Mesodermal cell (in vitro differentiated cells): ENCODE measurements around the gene SLC25A30. TPM values are rescaled to one million over a fixed set of nuclear protein-coding genes. Genes with fewer than 3 reads are reported as not detected.

Experiments used
- H3K27ac ChIP-seq: 2 replicates; pipeline ENCODE4 v1.7.0; 2013; ENCODE audit warnings: mild to moderate bottlenecking, low read depth, low read length, moderate library complexity; ENCODE audit not compliant: severe bottlenecking
- H3K36me3 ChIP-seq: 2 replicates; pipeline ENCODE4 v1.7.1; 2013; ENCODE audit warnings: mild to moderate bottlenecking, low read length, moderate library complexity; ENCODE audit not compliant: control insufficient read depth, insufficient read depth
- H3K4me1 ChIP-seq: one replicate; pipeline ENCODE4 v1.7.1; 2013; ENCODE audit warnings: mild to moderate bottlenecking, low read length; ENCODE audit not compliant: insufficient read depth, control insufficient read depth, poor library complexity, severe bottlenecking
- H3K4me3 ChIP-seq: 2 replicates; pipeline ENCODE4 v1.7.0; 2013; ENCODE audit warnings: low read length, control low read depth, mild to moderate bottlenecking; ENCODE audit not compliant: insufficient read depth, poor library complexity, severe bottlenecking; ENCODE audit errors: extremely low read depth
- H3K9me3 ChIP-seq: 2 replicates; pipeline ENCODE4 v1.7.1; 2013; ENCODE audit warnings: mild to moderate bottlenecking, low read length, moderate library complexity; ENCODE audit not compliant: control insufficient read depth
- WGBS, 2 experiments: methylation state at CpG; one replicate each; pipeline ENCODE4 v1.1.5; 2013; ENCODE audit warnings: missing lambda C conversion rate in 2 of 2; ENCODE audit not compliant: insufficient coverage in 2 of 2; 5-methylcytosine and 5-hydroxymethylcytosine counted together
- polyA plus RNA-seq, 2 experiments: library from polyadenylated mRNA; stranded (reverse); fragments of 50-300 nt; gene quantifications; one replicate each; pipeline ENCODE4 v1.2.3, GENCODE V29; 2013

Gene SLC25A30
- polyA plus RNA-seq (2013, experiment 1 of 2) = 9.3 TPM
- polyA plus RNA-seq (2013, experiment 2 of 2) = 13.0 TPM

DNA sequence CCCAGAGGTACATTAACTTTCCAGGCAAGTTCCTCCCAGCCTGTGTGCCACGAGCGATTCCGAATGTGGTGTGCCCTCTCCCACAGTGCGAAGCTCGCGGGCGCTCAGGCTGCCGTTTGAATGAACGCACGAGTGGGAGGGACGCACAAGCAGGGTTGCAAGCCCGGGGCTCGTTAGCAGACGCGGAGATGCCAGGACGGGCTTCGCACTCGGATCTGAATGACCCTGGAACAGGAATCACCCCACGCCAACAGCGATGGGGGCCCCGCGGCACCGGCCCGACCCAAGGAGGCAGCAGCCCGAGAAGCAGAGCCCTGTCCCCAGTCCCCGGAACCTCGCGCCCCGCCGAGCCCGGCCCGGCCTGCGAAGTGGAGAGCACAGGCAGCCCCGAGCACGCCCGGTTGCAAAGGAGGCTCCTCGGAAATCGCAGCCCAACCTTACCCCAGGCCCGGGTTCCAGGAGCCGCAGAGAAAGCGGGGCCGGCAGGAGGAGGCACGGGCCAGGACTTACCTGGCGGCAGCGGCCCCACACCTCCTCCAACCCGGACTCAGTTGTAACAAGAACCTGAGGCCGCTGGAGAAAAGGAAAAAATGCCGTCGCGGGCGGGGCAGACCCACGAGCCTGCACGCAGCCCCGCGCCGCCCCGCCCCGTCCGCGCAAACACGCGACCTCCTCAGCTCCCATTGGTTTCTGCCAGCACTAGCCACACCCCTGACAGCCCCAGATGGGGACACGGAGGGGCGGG, at the start of gene SLC25A30:
TSS of gene SLC25A30 (minus strand) at position 584 of the 745 bp plus-strand sequence. CDS start 6,948 bp downstream, outside the sequence.
- Histone ChIP-seq H3K36me3 (no peaks in the 10 kb centered on the region), H3K4me3 (peak within 1 kb of the TSS; percentile 66), H3K4me1 (peaks cover under 1% of the 10 kb centered on the region), H3K27ac (peak within 1 kb of the TSS; percentile 53), H3K9me3 (no peaks in the 10 kb centered on the region)
- whole genome bisulfite sequencing, 2 experiments = 0% methylated on average over 53 of the region's 64 CpGs

GRCh38 chr13:45466359-45466758, 48.2 kb upstream of the SLC25A30 start:
- 88% methylated on average over 1 of the region's 4 CpGs; no CpG with 5 or more reads in 1 of the 2 experiments for WGBS, 2 experiments
- peak overlapping the region; percentile 79 for H3K4me3 ChIP-seq
- no peak overlapping the region for H3K27ac ChIP-seq
- no peaks in the 10 kb centered on the region for H3K9me3 ChIP-seq
- H3K4me1 ChIP-seq = peaks cover 3% of the 10 kb centered on the region
- peaks cover 23% of the 10 kb centered on the region for H3K36me3 ChIP-seq

DNA sequence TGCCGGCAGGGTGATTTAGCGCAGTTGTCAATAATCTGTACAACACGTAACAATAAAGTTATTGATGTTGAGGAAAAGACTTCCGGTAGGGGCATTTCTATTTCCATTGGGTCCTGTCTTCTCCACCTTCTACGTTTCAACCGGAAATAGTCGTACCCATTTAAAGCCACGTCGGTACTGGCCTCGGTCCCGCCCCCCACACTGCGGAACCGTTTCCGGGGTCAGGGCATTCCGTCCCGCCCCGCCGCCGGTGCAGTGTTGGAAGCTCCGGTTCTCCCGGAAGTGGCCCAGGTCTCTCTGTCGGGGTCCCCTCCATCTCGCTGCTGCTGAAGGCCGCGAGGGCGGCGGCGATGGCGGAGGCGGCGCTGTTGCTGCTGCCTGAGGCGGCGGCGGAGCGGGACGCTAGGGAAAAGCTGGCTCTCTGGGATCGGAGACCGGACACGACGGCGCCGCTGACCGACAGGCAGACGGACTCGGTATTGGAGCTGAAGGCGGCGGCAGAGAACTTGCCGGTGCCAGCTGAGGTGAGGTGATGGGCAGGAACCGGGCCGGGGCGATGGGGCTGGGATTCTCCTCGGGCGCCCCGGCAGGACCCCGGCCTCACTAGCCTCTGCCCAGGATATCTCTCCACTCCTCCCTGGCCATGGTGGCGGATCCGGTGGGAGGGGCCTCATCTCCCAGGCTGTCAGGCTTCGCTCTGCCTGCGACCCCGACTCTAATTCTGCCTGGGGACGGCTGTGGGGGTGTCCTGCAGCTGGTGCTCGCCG, 46.7 kb upstream of the SLC25A30 start, which contains the start of gene COG3:
TSS of gene COG3 (plus strand) at position 253 of the 767 bp plus-strand sequence. CDS start at position 351, 98 bp downstream.
- peak within 1 kb of the TSS; percentile 95 for H3K27ac ChIP-seq
- WGBS, 2 experiments = 0 to 1% methylated on average over 40 to 58 of the region's 63 CpGs
- H3K4me1 ChIP-seq = peaks cover 3% of the 10 kb centered on the region
- H3K36me3 ChIP-seq = peaks cover 11% of the 10 kb centered on the region
- H3K4me3 ChIP-seq = peak within 1 kb of the TSS; percentile 79
- H3K9me3 ChIP-seq = no peaks in the 10 kb centered on the region

GRCh38 chr13:45464141-45464686, 46.0 kb upstream of the SLC25A30 start:
- WGBS, 2 experiments = 93 to 96% methylated on average over 6 to 8 of the region's 9 CpGs
- peak overlapping the region; percentile 95 for H3K27ac ChIP-seq
- peaks cover 3% of the 10 kb centered on the region for H3K4me1 ChIP-seq
- H3K4me3 ChIP-seq = peak overlapping the region; percentile 79
- peaks cover 11% of the 10 kb centered on the region for H3K36me3 ChIP-seq
- H3K9me3 ChIP-seq = no peaks in the 10 kb centered on the region

GRCh38 chr13:45456196-45456972, 38.2 kb upstream of the SLC25A30 start:
- Histone ChIP-seq H3K4me1 (no peaks in the 10 kb centered on the region), H3K4me3 (no peak overlapping the region), H3K9me3 (no peaks in the 10 kb centered on the region), H3K27ac (no peak overlapping the region), H3K36me3 (no peaks in the 10 kb centered on the region)
- WGBS, 2 experiments = 67 to 100% methylated on average over 1 to 2 of the region's 2 CpGs

DNA sequence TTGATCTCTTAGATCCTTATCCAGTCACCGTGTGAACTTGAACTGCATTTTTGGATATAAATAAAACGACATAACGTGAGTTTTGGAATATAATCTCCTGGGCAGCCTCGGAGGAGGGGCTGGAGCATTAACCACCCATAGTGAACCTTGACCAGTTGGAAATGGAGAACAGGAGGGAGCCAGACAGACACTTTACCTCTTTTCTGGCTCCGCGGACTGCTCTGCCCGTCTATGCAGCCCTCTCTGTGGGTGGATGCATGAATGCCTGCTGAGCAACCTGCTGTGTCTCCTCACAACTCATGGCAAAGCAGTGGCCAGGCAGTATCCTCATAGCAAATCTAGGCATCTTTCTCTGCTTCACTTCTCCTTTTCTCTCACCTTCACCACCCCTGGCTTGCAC, 36.0 kb upstream of the SLC25A30 start:
- Histone ChIP-seq H3K4me3 (no peak overlapping the region), H3K27ac (no peak overlapping the region), H3K4me1 (no peaks in the 10 kb centered on the region), H3K36me3 (no peaks in the 10 kb centered on the region), H3K9me3 (no peaks in the 10 kb centered on the region)
- 72 to 77% methylated on average over 7 of the region's 7 CpGs for WGBS, 2 experiments

DNA sequence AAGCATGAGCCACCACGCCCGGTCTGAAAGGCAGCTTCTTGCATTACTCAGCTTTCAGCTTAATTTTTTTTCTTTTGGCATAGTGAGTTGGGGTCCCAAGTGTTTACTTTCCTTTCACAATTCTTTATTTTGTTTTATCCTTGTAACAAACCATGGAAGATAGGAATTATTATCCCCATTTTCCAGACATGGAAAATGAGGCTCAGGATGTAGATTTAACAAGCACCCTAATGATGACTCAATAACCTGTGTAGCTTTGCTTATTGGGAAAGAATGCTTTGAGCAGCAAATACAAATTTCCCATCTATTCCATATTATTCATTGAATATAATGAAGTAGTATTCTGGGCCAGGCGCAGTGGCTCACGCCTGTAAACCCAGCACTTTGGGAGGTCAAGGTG, 33.1 kb upstream of the SLC25A30 start:
- no peak overlapping the region for H3K4me3 ChIP-seq
- WGBS, 2 experiments = 96 to 100% methylated on average over 2 to 3 of the region's 4 CpGs
- no peaks in the 10 kb centered on the region for H3K9me3 ChIP-seq
- H3K27ac ChIP-seq = no peak overlapping the region
- H3K4me1 ChIP-seq = peaks cover under 1% of the 10 kb centered on the region
- H3K36me3 ChIP-seq = no peaks in the 10 kb centered on the region

DNA sequence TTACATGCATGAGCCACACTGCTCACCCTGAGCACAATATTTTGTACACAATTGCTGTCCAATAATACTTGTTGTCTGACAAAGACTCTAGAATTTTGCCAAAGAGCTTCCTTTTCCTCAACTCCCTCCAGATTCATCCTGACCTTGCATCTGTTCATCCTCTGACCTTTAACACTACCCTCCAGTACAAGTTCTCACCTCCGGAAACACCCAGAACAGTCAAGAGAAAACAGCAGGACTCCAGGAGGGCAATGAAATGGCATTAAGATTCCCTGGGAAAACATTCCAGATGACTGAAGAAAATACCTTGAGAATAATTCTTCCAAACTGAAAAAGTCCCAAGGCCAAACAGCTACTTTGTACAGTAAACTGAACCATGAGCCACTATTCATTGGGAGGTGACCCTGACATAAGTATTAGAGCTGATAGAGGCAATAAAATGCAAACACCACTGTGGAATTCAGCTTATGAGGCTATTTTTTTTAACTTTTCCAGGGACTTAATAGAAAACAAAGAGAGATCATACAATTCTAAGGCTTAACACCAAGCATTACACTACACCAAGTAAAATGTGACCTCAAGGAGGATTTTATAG, 30.9 kb upstream of the SLC25A30 start:
- H3K4me1 ChIP-seq = peaks cover 5% of the 10 kb centered on the region
- H3K9me3 ChIP-seq = no peaks in the 10 kb centered on the region
- 83% methylated on average over 1 of the region's 1 CpG; no CpG with 5 or more reads in 1 of the 2 experiments for WGBS, 2 experiments
- H3K36me3 ChIP-seq = no peaks in the 10 kb centered on the region
- no peak overlapping the region for H3K4me3 ChIP-seq
- no peak overlapping the region for H3K27ac ChIP-seq

GRCh38 chr13:45447050-45447661, 29.0 kb upstream of the SLC25A30 start:
- H3K9me3 ChIP-seq = no peaks in the 10 kb centered on the region
- H3K4me1 ChIP-seq = peaks cover 5% of the 10 kb centered on the region
- no peaks in the 10 kb centered on the region for H3K36me3 ChIP-seq
- no peak overlapping the region for H3K4me3 ChIP-seq
- no peak overlapping the region for H3K27ac ChIP-seq
- WGBS, 2 experiments = 78 to 80% methylated on average over 5 to 8 of the region's 9 CpGs
